GM19193 (cell line): ENCODE measurements around the gene RAD51B.

ENCODE experiments used
- POLR2A ChIP-seq: IDR thresholded peaks from 4 replicates; pipeline ENCODE4 v1.6.1; 2011; ENCODE audit not compliant: insufficient read depth, insufficient read length; ENCODE audit errors: extremely low read depth

The RAD51B gene

DNA sequence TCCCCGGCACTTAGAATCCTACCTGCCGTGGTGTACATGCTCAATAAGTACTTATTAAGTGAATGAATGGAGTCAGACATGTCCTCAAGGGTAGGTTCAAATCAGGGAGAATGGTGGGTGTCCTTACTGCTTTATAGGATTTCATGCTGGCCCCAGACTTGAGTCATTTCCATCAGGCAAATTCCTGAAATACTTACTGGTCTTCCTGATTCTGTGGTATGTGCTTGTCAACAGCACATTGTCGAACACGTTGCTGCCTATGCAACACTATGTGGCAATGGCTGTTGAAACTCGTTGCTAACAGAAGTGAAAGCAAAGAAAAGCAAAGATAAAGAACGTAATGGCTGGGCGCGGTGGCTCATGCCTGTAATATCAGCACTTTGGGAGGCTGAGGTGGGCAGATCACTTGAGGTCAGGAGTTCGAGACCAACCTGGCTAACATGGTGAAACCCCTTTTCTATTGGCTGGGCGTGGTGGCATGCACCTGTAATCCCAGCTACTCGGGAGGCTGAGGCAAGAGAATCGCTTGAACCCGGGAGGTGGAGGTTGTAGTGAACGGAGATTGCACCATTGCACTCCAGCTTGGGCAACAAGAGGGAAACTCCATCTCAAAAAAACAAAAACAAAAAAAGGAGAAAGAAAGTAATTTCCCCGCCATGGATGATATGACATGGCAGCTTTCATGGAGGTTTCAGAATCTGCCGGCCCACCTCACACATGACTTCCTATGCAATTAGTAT is 758.4 kb downstream of the RAD51B start:
- TF ChIP-seq POLR2A: no peak

DNA sequence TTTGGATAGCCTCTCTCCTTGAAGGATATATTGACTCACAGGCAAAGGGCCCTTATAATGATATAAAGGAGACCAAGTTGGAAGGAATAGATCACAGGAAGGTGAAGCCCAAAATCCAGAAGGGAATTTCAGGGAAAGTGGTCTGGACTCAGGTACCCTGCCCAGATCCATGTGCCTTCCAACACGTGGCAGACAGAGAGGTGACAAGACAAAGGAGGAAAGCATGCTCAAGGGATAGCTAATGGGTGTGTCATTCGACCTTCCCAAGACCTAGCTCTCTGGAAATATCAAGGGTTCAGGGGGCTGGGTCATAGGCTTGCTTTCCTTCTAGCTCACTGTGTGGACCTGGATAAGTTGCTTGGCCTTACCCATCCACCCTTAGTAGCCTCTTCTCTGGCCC is 759.0 kb downstream of the RAD51B start:
- no peak for TF ChIP-seq POLR2A

DNA sequence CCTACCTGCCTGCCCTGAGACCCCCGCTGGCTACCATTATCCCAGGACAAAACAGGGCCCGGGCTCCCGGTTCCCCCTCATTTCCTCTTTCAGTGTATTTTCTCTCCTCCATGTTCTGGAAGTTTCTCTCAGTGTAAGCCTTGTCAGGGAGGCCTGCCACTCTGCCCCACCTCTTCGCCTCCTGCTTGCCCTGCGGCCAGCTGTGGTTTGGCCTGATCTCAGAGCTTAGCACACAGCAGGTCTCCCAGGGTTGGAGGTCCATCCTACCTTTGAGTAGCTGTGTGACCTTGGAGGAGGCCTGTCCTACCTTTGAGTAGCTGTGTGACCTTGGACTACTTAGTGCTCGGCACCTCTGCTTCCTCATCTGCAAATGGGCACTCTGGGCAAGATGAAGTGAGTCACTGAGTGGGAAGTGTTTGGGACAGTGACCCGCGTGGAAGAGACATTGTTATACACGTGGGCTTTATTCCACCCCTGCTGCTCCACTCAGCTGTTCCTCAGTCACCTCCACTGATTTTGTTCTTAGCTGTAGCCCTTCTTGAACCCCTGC is 760.6 kb downstream of the RAD51B start:
- no peak for TF ChIP-seq POLR2A

DNA sequence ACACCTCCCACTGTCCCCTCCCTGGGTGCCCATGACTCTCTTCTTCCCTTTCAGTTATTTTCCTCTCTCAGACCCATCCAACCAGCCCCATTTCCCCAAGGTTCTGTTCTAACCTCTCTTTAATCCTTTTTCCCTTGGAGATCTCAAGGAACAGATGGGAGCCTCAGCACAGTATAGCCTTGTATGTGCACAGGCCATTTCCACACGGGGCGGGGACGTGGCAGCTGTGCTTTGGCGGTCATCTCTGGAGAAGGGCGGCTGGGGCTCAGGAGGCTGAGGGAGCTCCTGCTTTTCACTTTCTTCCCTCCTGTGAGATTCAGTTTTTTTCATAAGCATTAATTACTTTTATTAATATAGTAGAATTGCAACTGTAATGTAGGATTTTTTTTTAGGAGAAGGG is 761.1 kb downstream of the RAD51B start:
- TF ChIP-seq POLR2A: no peak

DNA sequence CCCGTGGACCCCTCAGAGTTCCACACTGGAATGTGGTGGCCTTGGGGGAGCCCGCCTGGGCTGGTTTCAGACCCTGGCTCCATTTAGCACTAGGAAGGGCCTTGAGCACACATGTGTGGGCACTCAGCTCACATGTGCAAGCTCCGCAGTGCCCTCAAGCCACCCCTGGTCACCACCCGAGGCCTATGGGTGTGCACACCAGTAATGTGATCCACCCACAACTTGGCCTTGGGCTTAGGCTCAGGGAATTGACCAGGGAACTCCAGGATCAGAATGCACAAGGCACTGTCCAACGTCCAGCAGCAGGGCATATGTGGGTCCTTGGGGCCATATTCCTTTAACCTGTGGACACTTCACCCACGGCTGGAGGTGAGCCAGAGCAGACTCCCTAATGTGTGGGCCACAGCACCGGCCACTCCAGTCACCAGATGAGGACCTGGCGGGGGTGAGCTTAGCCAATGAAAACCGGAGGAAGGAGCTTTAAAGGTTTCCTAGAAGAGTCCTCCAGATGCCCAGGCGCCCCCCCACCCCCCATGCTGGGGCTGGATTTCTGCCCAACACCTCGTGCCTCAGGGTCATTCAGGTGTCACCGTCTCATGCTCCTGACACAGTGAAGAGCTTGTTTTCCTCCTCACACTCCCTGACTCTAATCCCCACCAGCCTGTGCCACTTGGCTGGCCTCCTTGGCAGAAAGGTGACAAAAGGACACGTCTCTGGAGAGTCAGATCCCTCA is 764.1 kb downstream of the RAD51B start:
- no peak for TF ChIP-seq POLR2A

DNA sequence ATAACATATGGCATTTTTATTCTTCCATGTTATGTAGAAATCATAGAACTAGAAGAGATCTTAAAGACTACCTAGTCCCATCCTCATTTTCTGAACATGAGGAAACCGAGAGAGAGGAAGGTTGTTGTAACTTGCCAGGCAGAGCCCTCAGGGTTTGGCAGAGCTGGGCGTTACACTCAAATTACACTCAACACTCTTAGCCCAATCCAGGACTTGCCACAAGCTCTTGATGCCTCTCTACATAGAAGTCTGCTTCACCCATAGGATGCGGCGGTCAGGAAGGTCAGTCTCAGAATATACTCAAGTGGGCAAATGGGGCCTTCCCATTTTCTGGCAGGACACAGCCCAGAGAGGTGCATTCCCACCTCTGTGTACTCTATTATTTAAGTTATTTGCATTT is 765.2 kb downstream of the RAD51B start:
- no peak for TF ChIP-seq POLR2A

DNA sequence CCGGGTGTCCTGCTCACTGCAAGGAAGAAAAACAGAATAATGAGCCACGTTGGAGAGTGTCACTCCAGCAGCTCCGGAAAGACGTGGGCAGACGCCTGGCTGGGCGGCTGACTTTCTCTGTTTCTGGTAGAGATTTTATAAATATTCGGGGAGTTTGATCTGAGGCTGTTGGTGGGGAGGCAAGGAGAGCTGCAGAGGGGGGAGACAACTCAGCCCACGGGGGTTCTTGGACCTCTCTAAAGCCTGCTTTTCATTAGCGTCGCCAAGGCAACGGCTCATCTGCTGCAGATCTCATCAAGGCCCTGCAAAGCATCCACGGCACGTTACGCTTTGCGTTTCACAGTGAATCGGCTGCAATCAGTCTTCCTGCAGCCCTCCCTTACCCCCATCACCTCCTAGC is 766.1 kb downstream of the RAD51B start:
- no peak for TF ChIP-seq POLR2A

DNA sequence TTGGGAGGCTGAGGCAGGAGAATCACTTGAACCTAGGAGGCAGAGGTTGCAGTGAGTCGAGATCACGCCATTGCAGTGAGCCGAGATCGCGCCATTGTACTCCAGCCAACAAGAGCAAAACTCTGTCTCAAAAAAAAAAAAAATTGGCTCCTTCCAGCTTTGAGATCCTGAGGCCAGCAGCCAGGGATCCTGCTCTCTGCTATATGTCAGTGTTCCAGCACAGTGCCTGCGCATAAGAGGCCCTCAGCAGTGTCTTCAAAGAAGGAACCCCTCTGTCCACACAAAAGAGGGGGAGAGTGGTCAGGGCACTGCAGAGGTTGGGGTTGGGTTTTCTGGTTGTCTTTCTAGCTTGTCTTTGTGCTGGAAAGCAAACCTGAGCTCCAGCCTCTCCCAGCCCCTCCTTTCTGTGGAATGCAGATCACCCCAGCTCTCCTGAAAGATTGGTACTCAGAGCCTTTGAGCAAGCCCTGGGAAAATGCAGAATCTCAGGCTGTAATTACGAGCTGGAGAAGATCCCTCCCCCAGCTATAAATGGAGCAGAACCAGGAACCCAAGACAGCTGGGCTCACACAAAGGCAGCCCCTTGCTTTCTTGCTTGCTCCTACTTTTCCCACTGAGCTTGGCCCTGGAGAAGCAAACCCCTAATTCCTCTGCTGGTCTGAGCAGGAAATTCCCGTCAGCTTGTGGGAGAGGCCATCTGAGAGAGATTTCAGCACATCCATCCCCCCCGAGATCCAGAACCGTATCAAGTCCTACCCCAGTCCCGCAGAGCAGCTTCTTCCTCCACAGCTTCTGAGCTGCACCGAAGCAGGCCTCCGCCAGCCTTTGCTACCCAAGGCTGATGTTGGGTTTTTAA is 767.5 kb downstream of the RAD51B start:
- TF ChIP-seq POLR2A: no peak

DNA sequence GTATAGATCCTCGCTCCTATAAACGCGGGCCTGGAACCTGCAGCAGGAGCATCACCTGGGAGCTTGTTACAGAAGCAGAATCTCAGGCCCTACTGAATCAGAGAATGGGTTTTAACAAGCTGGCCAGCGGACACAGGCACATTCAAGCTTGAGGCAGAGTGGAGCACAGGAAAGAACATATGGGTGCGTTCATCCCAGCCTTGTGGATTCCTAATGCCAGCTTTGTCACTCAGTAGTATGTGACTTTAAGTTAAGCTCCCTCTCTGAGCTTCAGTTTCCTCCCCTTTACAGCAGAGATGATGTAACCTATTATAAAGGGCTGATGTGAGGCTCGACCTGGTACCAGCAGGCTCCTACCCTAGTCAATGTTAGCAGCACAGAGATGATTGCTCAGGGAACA is 768.4 kb downstream of the RAD51B start:
- no peak for TF ChIP-seq POLR2A

DNA sequence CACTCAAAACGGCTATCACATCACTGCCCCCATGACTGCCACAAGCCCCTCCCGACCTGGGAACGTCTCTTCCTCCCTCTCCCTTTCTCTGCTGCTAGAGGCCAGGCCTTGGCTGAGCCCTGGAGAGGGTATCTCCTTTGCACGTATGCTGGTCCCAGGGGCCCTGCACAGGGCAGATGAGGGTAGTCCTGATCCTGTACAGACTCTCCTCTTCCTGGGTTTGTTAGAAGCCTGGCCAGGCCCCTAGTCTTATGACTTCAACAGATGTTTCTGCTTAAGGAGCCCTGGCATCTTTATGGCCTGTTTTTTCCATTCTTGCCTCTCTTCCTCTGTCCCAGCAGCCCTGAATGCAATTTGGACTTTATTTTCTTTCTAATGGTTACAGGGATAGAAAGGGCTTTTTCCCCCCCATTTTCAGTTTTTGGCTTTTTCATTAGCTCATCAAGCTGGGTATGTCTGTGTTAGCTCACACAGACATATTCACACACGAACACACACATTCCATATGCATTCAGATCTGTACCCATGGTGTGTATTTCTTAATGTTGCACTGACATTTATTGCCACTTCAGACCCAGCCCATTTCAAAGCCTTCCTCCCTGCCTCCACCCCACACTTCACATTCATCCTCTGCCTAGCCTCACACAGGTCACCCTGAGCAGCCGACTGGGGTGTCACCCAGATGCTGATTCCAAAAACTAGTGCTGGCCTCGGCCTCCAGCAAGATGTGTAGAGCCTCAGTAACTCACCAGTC is 770.0 kb downstream of the RAD51B start:
- no peak for TF ChIP-seq POLR2A

DNA sequence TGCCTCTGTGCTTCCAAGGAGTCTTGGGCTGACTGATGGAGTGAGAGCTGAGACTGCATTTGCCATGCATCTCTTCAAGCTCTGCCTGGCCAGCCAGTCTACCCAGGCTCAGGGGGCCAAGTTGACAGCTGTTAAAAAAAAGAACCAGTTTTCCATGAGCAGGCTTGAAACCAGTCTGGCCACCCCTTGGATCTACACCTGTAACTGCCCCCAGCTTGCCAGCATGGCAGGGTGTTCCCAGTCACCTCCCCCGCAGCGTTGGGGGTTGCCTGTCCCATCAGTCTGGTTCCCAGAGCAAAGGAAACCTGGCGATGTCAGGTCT is 770.6 kb downstream of the RAD51B start:
- TF ChIP-seq POLR2A: no peak

DNA sequence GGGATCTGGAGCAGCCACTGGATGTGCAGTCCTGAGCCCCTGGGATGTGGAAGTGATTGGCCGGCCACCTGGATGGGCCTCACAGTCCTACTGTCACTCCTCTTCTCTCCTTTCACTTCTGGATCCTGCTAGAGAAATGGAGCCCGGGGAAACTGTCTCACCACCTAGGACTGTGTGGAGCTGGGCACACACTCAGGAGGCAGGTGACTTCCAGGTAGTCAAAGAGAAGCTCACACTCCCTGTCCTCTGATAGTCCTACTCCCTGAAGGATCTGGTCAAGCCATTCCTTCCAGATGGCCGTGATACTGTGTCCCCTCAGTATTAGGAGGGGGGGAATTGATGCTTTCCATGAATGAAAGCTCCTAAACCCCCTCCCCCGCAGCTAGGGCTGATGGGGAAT is 772.2 kb downstream of the RAD51B start:
- TF ChIP-seq POLR2A: no peak

DNA sequence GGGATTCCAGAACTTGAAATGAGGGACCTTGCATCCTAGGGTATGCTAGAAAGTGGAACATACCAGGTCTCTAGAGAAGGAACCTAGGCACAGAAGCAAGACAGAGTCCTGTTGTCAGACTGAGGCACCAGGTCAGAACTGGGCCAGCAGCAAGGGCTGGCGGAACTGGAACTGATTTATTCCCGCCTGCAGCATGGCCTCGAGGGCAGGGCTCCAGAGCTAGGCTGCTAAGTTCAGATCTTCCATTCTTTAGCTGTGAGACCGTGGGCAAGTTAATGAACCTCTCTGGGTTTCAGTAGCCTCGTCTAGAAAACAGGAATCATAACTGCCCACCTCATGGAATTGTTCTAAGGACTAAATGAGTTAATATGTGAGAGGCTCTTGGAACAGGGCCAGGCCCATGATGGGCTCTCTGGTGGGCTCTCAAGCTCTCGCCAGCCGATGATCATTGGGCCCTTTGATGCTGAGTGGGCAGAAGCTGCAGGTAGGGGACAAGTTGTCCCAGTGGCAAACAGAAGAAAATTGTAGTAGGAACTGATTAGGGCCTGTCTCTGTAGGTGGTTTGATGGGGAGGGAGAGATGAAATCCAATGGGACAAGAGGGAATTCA is 773.5 kb downstream of the RAD51B start:
- no peak for TF ChIP-seq POLR2A
